Measurements from ENCODE around the gene FDXR. TPM values are rescaled to one million over a fixed set of nuclear protein-coding genes. Genes with fewer than 3 reads are reported as not detected.

FDXR gene
- total RNA-seq, 1 donor from 2014 or later = 40.1 TPM

- no peak for DNase-seq (ENCODE audit: low read depth in 2 of 2)
Measured at GRCh38 chr17:74858672-74859458, 13.9 kb downstream of the FDXR start.

- DNase-seq (ENCODE audit: low read depth in 2 of 2) = no peak
Measured at GRCh38 chr17:74857191-74857590, 15.6 kb downstream of the FDXR start.

- no peak for DNase-seq (ENCODE audit: low read depth in 2 of 2)
Measured at GRCh38 chr17:74856112-74856511, 16.7 kb downstream of the FDXR start.

- DNase-seq (ENCODE audit: low read depth in 2 of 2) = no peak
Measured at GRCh38 chr17:74855323-74855722, 17.5 kb downstream of the FDXR start.

GRCh38 chr17:74854792-74855191 is 18.0 kb downstream of the FDXR start:
- no peak for DNase-seq (ENCODE audit: low read depth in 2 of 2)

GRCh38 chr17:74853669-74854068 is 19.1 kb downstream of the FDXR start:
- no peak for DNase-seq (ENCODE audit: low read depth in 2 of 2)

- no peak for DNase-seq (ENCODE audit: low read depth in 2 of 2)
Measured at GRCh38 chr17:74853048-74853397, 19.8 kb downstream of the FDXR start.

GRCh38 chr17:74852237-74853047 is 20.4 kb downstream of the FDXR start:
- DNase-seq (ENCODE audit: low read depth in 2 of 2) = peak in 1 of 2 donors; percentile 23

GRCh38 chr17:74851612-74852236 is 21.1 kb downstream of the FDXR start:
- DNase-seq (ENCODE audit: low read depth in 2 of 2) = no peak

- DNase-seq (ENCODE audit: low read depth in 2 of 2) = no peak
Measured at GRCh38 chr17:74850914-74851313, 21.9 kb downstream of the FDXR start.

- DNase-seq (ENCODE audit: low read depth in 2 of 2) = no peak
Measured at GRCh38 chr17:74850310-74850709, 22.5 kb downstream of the FDXR start.

GRCh38 chr17:74848656-74849399 is 24.0 kb downstream of the FDXR start:
- no peak for DNase-seq (ENCODE audit: low read depth in 2 of 2)

- DNase-seq (ENCODE audit: low read depth in 2 of 2) = no peak
Measured at GRCh38 chr17:74846621-74847020, 26.2 kb downstream of the FDXR start.

- DNase-seq (ENCODE audit: low read depth in 2 of 2) = no peak
Measured at GRCh38 chr17:74843352-74843627, 29.5 kb downstream of the FDXR start.

- DNase-seq (ENCODE audit: low read depth in 2 of 2) = peak; percentile 44 to 75
Measured at GRCh38 chr17:74842599-74843351, 30.0 kb downstream of the FDXR start.

- DNase-seq (ENCODE audit: low read depth in 2 of 2) = no peak
Measured at GRCh38 chr17:74842146-74842598, 30.6 kb downstream of the FDXR start.

GRCh38 chr17:74840989-74841666 is 31.7 kb downstream of the FDXR start:
- peak in 1 of 2 donors; percentile 21 for DNase-seq (ENCODE audit: low read depth in 2 of 2)

GRCh38 chr17:74839990-74840852 is 32.6 kb downstream of the FDXR start:
- no peak for DNase-seq (ENCODE audit: low read depth in 2 of 2)

- DNase-seq (ENCODE audit: low read depth in 2 of 2) = no peak
Measured at GRCh38 chr17:74838274-74838673, 34.5 kb downstream of the FDXR start.
